ENCODE results near the gene RASAL2.
"Not testable (repeated sequence)": the region's sequence is repeated elsewhere in the genome, so short reads cannot be mapped to it uniquely, and the experiment has no call there.

RASAL2 gene

GRCh38 chr1:178168536-178168935 is 74.6 kb downstream of the RASAL2 start:
- no peak for DNase-seq

GRCh38 chr1:178169649-178170048 is 75.7 kb downstream of the RASAL2 start:
- no peak for DNase-seq

- no peak for DNase-seq
Observed at GRCh38 chr1:178172939-178173338, 79.0 kb downstream of the RASAL2 start.

GRCh38 chr1:178174539-178174938 is 80.6 kb downstream of the RASAL2 start:
- no peak for DNase-seq

- DNase-seq: no peak
Observed at GRCh38 chr1:178180405-178180804, 86.5 kb downstream of the RASAL2 start.

GRCh38 chr1:178183796-178184195 is 89.9 kb downstream of the RASAL2 start:
- no peak for DNase-seq

- DNase-seq: no peak
Observed at GRCh38 chr1:178188306-178188705, 94.4 kb downstream of the RASAL2 start.

GRCh38 chr1:178189814-178190213 is 95.9 kb downstream of the RASAL2 start:
- DNase-seq: no peak

- DNase-seq: no peak
Observed at GRCh38 chr1:178190881-178191280, 97.0 kb downstream of the RASAL2 start.

GRCh38 chr1:178192686-178193085 is 98.8 kb downstream of the RASAL2 start:
- no peak for DNase-seq

- no peak for DNase-seq
Observed at GRCh38 chr1:178196631-178197030, 102.7 kb downstream of the RASAL2 start.

GRCh38 chr1:178202095-178202494 is 108.2 kb downstream of the RASAL2 start:
- DNase-seq: not testable (repeated sequence)

- not testable (repeated sequence) for DNase-seq
Observed at GRCh38 chr1:178202546-178202945, 108.6 kb downstream of the RASAL2 start.

GRCh38 chr1:178208269-178208856 is 114.5 kb downstream of the RASAL2 start:
- not testable (repeated sequence) for DNase-seq

GRCh38 chr1:178209935-178210334 is 116.0 kb downstream of the RASAL2 start:
- no peak for DNase-seq

GRCh38 chr1:178218550-178218949 is 124.6 kb downstream of the RASAL2 start:
- DNase-seq: no peak

GRCh38 chr1:178220094-178220493 is 126.2 kb downstream of the RASAL2 start:
- DNase-seq: no peak

GRCh38 chr1:178223289-178223688 is 129.4 kb downstream of the RASAL2 start:
- no peak for DNase-seq

- DNase-seq: no peak
Observed at GRCh38 chr1:178224358-178224757, 130.5 kb downstream of the RASAL2 start.

- no peak for DNase-seq
Observed at GRCh38 chr1:178230881-178231409, 137.0 kb downstream of the RASAL2 start.

- DNase-seq: no peak
Observed at GRCh38 chr1:178232108-178232507, 138.2 kb downstream of the RASAL2 start.

- DNase-seq: no peak
Observed at GRCh38 chr1:178232949-178233348, 139.0 kb downstream of the RASAL2 start.

GRCh38 chr1:178237121-178237520 is 143.2 kb downstream of the RASAL2 start:
- DNase-seq: no peak

- no peak for DNase-seq
Observed at GRCh38 chr1:178238722-178239510, 145.0 kb downstream of the RASAL2 start.
